ENCODE measurements around the gene ZFAND2A.
"Not testable (repeated sequence)": the region's sequence is repeated elsewhere in the genome, so short reads cannot be mapped to it uniquely, and the experiment has no call there.

The ZFAND2A gene, protein sequence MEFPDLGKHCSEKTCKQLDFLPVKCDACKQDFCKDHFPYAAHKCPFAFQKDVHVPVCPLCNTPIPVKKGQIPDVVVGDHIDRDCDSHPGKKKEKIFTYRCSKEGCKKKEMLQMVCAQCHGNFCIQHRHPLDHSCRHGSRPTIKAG

DNA sequence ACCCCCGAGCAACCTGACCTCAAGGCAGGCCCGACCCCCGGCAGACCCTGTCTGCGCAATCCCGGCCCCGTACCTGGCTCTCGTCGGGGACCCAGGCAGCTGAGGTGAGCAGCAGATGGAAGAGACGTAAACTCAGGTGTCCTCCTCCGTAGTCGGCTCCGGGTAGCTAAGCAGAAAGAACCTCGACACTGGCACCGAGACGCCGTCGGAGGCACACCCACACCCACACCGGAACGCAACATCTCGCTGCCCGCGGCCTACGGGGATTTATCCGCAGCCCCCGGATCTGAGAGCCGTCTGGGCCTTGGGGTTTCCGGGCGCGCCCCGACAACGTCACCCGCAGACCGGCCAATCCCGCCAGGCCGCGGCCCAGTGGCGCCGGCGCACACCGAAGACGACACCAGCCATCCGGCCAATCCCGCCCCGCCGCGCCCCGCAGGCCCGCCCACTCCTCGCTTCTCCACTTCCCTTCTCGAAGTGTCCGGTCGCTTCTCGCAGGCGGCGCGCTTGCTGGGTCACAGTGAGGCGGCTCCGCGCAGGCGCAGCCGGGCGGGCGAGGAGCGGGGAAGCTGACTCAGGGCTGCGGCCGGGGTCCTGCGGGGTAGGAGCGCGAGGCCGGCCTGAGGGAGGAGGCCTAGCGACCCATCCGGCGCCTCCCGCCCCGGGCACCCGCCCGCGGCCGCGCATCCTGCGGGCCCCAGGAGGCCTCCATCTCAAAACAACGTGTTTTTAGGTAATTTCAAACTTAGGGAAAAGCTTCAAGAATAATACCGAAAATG, at the start of gene ZFAND2A:
ZFAND2A (minus strand) TSS at position 306 of the 779 bp plus-strand sequence. CDS start 1,984 bp downstream, outside the sequence.
- DNase-seq (ENCODE audit: low read depth in 3 of 3): peak; percentile 96 to 98 (median 97)

DNA sequence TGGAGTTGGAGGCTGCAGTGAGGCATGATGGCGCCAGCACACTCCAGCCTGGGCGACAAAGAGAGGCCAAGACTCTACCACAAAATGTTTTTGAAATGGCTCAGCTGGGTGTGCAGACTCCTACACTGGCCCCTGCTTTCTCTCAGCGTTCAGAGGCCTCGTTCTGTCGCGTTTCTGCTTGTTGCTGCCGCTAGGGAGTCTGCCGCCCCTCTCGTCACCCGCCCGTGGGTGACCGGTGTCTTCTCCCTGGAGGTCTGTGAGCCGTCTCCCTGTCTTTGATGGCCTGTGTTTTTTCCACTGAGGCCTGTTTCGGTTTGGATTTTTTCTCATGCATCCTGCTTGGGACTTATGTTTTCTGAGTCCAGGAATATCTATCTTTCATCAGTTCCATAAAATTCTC, 49.1 kb upstream of the ZFAND2A start:
- DNase-seq (ENCODE audit: low read depth in 3 of 3): no peak

DNA sequence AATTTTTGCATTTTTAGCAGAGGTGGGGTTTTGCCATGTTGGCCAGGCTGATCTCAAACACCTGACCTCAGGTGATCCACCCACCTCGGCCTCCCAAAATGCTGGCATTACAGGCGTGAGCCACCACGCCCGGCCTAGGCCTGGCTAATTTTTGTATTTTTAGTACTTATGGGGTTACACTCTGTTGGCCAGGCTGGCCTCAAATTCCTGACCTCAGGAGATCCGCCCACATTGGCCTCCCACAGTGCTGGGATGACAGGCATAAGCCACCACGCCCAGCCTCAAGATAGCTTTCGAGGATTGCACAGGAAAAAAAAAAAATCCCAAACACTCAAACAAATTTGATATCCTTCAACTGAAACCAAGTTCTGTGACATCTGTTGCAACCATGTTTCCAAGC, 45.7 kb upstream of the ZFAND2A start:
- DNase-seq (ENCODE audit: low read depth in 3 of 3): not testable (repeated sequence)

DNA sequence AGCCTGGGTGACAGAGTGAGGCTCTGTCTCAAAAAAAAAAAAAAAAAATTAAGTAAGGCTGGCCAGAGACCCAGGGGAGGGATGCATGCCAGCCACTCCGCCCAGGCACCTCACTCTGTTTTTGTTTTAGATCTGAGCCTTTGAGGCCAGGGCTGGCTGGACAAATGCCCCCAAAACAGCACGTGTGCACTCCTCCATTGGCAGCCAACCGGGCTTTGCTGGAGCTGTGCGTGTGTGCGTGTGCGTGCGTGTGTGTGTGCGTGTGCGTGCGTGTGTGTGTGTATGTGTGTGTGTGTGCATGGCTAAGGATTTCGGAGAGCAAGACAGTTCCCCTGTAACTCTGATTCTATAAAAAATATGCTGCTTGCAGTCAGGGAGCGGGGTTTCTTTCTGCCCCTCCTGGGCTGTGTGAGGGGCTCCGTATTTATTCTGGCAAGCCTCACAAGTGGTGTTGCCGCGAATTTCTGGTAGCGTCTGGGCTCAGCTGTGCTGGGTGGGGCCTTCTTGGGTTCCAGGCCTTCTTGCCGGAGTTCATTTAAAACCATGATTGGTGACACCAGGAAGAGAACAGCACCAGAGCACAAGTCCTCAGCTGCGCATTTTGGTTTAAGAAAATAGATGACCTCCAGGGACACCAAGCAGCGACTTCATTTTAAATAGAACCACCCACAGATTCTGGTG, 44.6 kb upstream of the ZFAND2A start:
- no peak for DNase-seq (ENCODE audit: low read depth in 3 of 3)

DNA sequence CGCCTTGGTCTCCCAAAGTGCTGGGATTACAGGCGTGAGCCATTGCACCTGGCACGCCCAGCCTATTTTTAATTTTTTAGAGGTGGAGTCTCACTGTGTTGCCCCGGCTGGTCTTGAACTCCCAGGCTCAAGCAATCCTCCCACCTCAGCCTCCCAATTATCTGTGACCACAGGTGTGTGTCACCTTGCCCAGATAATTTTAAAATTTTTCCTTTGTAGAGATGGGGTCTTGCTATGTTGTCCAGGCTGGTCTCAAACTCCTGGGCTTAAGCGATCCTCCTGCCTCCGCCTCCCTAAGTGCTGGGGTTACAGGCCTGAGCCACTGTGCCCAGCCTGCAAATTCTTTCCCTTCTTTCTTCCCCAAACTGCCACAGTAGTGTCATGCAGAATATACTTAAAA, 42.9 kb upstream of the ZFAND2A start:
- DNase-seq (ENCODE audit: low read depth in 3 of 3): not testable (repeated sequence)

DNA sequence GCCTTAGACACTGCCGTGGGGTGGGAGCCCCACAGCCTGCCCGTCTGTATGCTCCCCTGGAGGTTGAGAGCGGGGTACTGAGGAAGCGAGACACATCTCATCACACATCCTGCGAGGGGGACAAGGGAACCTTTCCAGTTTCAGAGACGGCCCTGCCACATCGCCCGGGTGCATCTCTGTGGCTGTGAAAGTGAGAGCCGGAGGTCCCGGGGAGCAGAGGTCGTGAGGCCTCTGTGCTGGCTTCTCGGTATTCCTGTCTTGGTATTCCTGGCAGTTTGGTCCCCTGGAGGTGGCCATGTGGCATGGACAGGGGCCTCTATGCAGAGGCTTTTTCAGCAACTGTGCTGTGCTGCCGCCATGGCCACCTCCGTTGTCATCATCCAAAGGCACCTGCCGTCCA, 41.9 kb upstream of the ZFAND2A start:
- DNase-seq (ENCODE audit: low read depth in 3 of 3): no peak

DNA sequence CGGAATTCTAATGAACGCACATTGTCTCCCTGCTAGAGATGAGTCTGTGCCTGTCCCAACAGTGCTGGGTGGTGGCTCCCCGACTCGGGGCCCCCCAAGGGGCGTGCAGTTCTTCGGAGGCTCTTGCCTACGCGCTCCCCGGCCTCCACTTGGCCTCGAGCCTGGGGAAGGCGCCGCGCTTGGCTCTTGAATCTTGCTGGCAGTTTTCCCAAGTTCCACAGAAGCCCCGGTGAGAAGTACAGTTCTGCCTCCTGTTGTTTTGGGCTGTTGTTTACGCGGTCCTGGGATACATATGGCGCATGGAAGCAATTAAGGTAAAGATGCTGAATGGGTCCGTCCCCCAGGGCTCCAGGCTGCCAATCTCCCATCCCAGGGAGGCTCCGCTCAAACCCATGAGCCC, 40.0 kb upstream of the ZFAND2A start:
- DNase-seq (ENCODE audit: low read depth in 3 of 3): no peak

DNA sequence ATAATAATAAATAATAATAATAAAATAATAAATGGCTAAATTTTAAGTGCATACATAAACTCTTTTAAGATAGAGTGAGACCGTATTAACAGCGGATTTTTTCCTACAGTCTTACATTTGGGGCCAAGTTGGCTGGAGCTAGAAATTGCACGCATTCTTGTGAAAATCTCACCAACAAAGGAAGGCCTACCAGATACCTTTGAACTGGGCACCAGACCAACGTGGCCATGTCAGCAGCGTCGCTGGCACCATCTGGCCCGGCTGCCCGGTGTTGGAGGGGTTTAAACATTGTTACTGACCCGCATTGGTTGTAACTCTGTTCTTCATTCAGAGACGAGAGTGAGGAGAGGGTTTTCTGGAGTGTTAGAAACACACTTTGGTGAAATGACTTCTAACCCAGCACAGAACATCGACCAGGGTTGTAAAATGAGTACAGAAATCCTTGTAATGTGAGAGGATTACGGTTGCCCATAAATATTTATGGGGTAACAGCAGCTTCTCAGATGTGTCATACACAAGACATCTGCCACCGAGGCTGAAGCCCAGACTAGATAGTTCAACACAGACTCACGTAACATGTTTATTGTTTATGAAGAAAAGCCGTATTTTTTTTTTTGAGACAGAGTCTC, 38.1 kb upstream of the ZFAND2A start:
- DNase-seq (ENCODE audit: low read depth in 3 of 3): no peak

DNA sequence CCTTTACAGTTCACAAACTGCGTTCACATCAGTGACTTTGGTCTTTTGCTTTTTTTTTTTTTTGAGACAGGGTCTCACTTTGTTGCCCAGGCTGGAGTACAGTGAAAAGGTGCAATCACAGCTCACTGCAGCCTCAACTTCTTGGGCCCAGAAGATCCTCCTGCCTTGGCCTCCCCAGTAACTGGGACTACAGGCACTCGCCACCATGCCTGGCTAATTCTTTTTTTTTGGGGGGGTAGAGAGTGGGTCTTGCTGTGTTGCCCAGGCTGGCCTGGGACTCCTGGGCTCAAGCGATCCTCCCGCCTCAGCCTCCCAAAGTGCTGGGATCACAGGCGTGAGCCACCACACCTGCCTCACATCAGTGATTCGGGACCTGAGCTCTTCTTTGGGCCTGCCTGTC, 37.0 kb upstream of the ZFAND2A start:
- DNase-seq (ENCODE audit: low read depth in 3 of 3): no peak

DNA sequence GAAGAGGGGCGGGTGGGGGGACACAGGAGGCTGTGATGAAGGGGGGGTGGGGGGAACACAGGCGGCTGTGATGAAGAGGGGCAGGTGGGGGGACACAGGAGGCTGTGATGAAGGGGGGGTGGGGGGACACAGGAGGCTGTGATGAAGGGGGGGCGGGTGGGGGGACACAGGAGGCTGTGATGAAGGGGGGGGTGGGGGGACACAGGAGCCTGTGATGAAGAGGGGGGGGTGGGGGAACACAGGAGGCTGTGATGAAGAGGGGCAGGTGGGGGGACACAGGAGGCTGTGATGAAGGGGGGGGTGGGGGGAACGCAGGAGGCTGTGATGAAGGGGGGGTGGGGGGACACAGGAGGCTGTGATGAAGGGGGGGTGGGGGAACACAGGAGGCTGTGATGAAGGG, 36.4 kb upstream of the ZFAND2A start:
- not testable (repeated sequence) for DNase-seq (ENCODE audit: low read depth in 3 of 3)

DNA sequence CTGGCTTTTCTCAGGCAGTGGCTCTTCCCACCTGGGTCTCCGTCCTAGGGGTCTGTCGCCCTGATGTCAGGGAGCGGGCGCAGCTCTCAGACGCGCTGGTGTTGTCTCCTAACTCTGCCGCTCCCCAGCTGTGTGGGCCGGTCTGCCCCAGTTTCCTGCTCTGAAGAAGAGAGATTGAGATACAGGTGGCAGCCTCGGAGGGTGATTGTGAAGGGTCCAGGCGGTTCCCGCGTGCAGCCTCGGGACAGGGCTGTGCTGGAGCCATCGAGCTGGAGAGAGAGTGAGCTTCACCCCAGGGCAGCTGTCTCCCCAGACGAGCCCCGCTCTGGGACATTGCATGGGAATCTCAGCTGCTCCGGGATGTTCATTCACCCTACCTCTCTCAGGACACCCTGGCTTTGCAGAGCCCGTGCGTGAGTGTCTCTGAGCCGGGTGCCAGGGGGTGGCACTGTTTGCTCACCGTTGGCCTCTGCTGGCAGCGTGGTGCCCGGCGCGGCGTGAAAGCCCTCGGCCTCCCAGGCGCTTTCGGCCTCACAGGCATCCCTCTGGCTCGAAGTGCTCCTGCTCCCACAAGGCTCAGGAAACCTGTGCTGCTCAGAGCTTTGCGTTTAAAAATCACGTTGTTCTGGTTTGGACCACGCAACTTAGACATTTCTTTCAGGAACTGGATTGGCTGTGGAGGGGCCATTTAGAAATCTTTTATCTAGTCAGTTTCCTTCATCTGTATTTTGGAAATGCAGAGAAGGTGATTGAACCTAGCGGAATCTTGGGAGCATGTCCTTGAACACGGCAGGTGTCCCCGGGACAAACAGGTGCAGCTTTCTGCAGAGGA, 33.8 kb upstream of the ZFAND2A start:
- no peak for DNase-seq (ENCODE audit: low read depth in 3 of 3)

DNA sequence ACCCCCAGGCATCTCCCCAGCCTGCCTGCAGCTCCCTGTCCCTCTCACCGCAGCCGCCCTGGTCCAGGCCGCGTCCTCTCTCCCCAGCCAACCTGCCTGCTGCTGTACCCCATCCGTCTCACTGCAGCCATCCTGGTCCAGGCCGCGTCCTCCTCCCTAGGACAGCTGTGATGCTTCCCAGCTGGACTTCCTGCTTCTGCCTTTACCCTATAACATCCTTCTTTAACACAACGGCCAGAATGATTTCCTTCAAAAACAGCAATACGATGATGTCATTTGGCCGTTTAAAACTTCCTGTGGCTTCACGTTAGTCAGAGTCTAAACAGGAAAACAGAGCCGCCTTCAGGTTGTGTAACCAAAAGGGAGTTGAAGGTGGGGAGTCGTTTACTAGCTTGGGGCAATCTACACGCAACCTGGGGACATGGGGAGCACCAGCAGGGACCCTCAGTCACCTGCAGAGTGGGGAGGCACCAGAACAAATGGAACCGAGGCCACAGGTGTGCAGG, 32.2 kb upstream of the ZFAND2A start:
- DNase-seq (ENCODE audit: low read depth in 3 of 3): no peak

DNA sequence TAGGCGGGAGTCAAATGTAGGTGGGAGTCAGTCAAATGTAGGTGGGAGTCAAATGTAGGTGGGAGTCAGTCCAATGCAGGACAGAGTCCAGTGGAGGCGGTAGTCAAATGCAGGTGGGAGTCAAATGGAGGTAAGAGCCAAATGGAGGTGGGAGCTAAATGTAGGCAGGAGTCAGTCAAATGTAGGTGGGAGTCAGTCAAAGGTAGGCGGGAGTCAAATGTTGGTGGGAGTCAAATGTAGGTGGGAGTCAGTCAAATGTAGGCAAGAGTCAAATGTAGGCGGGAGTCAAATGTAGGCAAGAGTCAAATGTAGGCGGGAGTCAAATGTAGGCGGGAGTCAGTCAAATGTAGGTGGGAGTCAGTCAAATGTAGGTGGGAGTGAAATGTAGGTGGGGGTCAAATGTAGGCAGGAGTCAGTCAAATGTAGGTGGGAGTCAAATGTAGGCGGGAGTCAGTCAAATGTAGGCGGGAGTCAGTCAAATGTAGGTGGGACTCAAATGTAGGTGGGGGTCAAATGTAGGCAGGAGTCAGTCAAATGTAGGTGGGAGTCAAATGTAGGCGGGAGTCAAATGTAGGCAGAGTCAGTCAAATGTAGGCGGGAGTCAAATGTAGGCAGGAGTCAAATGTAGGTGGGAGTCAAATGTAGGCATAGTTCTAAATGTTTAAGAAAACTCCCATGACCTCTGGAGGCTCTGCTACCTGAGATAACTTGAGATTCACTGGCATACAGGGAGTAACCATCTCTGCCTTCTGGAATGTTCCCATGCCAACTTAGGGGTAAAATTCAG, 30.2 kb upstream of the ZFAND2A start:
- DNase-seq (ENCODE audit: low read depth in 3 of 3): no peak

DNA sequence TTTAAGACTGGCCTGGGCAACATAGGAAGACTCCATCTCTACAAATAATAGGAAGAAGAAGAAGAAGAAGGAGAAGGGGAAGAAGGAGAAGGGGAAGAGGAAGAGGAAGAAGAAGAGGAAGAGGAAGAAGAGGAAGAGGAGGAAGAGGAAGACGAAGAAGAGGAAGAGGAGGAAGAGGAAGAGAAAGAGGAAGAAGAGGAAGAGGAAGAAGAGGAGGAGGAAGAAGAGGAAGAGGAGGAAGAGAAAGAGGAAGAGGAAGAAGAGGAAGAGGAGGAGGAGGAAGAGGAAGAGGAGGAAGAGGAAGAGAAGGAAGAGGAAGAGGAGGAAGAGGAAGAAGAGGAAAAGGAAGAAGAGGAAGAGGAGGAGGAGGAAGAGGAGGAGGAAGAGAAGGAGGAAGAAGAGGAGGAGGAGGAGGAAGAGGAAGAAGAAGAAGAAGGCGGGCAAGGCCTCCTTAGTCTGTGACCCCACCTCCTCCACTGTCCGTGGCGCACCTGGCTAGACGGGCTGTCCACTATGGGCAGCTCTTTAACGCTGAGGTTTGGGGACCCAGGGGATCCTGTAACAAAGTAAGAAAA, 28.8 kb upstream of the ZFAND2A start:
- no peak for DNase-seq (ENCODE audit: low read depth in 3 of 3)

DNA sequence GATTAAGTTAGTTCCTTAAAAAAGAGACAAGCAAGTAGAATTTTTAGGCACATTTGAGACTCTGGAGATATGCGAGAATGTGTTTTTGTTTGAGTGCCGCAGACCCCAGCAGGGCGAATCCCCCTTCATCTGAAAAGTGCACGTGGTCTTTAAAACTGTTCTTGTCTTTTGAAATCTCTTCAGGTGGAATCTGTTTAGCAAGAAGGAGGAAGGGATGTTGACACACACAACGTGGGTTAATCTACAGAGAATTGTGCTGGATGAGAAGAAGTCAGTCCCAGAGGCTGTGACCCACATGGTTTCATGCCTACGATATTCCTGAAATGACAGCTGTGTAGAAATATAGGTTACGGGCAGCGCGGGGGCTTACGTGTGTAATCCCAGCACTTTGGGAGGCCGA, 27.1 kb upstream of the ZFAND2A start:
- no peak for DNase-seq (ENCODE audit: low read depth in 3 of 3)

DNA sequence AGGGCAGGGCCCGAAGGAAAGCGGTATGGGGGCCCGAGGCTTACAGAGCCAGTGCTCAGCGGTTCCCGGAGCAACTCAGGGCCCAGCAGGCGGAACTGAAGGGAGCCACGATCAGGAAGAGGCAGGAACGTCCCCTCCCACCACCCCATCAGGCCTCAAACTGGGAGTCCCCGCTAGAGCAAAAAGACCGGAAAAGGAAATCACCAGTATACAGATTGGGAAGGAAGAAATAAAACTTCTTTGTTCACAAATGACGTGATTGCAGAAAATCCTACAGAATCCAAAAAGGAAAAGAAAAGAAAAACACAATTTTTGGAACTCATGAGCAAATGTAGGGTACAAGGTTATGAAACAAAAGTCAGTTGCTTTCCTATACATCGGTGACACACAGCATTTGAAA, 21.6 kb upstream of the ZFAND2A start:
- DNase-seq (ENCODE audit: low read depth in 3 of 3): no peak

DNA sequence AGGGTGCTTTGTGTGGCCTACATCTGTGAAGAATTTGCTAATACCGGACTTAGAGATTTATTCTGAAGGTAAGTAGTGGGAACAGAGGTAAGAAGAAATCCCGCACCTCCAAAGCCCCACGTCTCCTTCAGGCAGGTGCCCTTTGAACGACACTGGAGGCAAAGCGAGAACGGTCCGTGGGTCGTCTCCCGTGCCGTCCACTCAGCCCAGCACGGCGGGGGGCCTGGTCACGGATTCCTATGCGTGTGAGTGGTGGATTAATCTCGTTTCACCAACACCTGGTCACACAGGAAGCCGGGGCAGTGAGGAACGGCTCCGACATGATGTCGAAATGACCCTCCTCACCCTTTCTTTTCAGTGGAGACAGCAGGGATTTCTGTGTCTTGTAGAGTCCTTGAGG, 21.0 kb upstream of the ZFAND2A start:
- DNase-seq (ENCODE audit: low read depth in 3 of 3): no peak

DNA sequence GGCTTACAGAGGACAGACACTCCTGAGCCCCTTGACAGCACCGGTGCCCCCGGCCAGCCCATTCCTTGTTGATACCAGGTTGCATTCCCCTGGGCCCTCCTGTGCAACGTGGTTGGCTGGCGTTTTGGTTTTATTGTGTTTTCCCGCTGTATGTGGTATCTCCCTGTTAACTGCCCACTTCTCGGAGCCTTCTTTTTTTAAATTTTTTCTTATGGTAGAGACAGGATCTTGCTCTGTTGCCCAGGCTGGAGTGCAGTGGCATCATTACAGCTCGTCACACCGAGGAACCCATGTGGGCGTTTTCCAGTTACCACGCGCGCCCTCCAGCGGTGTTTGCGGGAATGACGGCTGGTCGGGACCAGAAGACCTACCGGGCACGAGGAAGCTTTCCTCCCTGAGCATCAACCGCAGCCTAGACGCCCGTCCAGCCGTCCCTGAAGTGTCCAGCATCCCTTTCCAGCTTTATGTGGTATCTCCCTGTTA, 16.9 kb upstream of the ZFAND2A start:
- peak; percentile 58 to 72 (median 72) for DNase-seq (ENCODE audit: low read depth in 3 of 3)

DNA sequence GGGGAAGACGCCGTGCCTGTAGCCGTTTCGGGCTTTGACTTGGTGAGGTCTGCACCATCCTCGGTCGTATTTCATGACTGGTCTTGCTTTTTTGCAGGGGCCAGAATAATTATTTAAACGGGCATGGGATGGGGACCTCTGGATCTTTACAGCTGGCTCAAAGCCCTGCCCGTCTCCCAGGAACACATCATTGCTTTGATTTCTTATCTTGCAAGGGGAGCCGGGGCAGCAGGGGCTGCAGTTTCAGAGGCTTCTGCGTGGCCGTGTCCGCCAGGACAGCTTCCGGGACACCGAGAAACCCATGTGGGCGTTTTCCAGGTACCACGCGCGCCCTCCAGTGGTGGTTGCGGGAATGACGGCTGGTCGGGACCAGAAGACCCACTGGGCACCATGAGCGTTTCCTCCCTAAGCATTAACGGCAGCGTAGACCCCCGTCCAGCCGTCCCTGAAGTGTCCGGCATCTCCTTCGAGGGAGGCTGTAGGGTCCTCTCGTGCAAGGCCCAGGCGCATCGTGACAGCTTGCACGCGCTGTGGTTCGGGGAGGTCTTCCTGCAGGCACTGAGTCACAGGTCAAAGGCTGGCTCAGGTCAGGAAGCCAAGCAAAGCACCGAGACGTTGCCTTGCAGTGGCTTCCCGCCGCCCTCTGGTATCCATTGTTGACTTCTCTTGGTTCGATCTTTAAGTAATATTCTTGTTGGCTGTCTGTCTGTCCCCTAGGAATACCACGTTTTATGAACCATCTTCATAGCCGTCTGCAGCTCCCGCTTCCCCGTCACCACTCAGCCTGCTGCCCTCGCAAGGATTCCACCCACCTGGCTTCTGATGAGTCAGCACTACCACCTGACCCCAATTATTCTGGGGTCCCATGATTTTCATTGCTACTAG, 16.2 kb upstream of the ZFAND2A start:
- peak; percentile 58 to 72 (median 64) for DNase-seq (ENCODE audit: low read depth in 3 of 3)
